ENCODE measurements around the gene BBS4.
"Not testable (repeated sequence)": the region's sequence is repeated elsewhere in the genome, so short reads cannot be mapped to it uniquely, and the experiment has no call there.

The BBS4 gene

DNA sequence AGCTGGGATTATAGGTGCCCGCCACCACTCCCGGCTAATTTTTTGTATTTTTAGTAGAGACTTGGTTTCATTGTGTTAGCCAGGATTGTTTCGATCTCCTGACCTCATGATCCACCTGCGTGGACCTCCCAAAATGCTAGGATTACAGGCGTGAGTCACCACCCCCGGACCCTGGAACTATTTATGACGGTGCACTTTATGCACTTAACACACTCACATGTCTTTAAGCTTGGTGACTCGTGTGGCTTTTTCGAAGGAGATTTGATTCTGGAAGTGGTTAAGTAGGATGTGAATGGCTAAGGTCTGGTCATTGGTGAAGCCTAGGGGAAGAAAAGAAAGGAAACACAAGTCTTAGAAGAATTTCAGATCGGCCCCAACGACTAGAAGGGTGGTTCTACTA is 20.3 kb downstream of the BBS4 start:
- DNase-seq = no peak

DNA sequence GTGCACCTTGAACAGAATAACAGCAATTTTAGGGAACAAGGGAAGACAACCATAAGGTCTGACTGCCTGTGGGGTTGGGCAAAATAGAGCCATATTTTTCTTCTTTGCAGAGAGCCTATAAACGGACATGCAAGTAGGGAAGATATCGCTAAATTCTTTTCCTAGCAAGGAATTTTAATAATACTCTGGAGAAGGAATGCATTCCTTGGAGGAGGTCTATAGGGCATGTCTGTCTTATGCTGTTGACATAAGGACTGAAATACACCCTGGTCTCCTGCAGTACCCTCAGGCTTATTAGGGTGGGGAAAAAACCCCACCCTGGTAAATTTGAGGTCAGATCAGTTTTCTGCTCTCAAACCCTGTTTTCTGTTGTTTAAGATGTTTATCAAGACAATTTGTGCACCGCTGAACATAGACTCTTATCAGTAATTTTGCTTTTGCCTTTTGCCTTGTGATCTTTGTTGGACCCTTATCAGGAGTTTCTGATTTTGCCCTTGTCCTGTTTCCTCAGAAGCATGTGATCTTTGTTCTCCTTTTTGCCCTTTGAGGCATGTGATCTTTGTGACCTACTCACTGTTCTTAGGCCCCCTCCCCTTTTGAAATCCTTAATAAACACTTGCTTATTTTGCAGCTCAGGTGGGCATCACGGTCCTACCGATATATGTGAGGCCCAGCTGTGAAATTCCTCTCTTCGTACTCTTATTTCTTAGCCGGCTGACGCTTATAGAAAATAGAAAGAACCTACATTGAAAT is 22.7 kb downstream of the BBS4 start:
- not testable (repeated sequence) for DNase-seq

DNA sequence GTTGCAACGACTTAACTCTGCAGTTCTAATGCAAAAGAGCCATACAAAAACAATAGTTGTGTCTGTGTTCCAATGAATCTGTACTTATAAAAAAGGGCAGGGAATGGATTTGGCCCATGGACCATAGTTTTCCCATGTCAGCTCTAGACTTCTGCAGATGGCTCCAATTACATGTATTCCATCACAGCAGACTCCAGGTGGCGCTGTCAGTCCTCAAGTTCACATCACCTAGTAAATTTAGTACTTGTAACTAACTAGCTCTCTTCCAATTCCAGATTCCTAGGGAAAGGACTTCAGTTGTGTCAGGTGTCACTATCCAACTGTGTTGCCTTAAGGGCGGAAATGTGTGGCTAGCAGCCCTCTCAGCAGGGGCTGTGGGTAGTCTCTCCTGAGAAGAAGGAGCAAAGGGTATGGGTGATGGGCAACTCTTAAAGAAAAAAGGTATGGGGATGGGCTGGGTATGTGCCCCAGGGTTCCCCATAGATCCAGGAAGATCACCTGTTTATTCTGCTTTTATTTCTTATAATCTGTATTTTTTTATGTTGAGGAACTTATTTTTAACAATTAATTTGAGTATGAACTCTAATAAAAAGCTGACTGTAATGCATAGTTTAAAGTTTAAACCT is 36.2 kb downstream of the BBS4 start:
- peak; percentile 8 to 51 for DNase-seq

DNA sequence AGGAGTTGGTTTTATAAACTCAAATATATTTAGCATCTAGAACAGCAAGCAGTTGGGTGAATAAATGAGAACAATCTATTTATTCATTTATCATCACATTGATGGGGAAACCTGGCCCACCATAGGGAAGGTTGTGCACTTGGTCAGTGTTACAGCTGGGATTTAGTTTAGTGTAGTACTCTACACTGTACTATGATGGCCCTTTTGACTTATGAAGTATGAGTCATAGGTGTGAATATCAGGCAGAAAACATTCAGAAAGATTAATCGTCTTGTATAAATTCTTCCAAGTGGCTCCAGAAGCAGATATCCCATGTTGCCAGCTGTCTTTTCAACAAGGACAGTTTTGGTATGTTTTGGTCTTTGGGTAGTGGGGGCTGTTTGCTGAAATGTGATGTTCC is 38.0 kb downstream of the BBS4 start:
- no peak for DNase-seq

DNA sequence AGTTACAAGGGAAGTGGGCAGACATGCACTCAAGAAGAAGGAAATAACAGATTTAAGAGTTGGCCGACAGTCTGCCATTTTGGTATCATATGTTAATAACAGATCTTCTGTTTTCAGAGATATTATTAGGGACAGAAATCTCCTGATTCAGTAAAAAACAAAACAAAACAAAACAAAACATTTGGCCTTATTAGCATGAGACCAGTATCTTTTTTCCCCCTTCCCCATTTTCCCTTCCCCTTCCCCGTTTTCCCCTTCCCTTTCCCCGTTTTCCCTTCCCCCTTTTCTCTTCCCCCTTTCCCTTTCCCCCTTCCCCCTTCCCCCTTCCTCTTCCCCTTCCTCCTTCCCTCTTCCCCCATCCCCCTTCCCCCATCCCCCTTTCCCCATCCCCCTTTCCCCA is 39.4 kb downstream of the BBS4 start:
- no peak for DNase-seq

DNA sequence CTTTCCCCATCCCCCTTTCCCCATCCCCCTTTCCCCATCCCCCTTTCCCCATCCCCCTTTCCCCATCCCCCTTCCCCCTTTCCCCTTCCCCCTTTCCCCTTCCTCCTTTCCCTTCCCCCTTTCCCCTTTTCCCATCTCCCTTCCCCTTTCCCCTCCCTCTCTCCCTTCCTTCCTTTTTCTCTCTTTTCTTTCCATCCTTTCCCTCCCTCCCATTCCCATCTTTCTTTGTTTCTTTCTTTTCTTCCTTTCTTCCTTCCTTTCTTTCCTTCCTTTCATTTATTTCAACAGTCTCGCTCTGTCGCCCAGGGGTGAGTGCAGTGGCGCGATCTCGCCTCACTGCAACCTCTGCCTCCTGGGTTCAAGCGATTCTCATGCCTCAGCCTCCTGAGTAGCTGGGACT is 39.8 kb downstream of the BBS4 start:
- not testable (repeated sequence) for DNase-seq

GRCh38 chr15:72727154-72727553 is 41.1 kb downstream of the BBS4 start:
- DNase-seq = no peak

- DNase-seq = not testable (repeated sequence)
Observed at GRCh38 chr15:72728249-72728648, 42.2 kb downstream of the BBS4 start.

DNA sequence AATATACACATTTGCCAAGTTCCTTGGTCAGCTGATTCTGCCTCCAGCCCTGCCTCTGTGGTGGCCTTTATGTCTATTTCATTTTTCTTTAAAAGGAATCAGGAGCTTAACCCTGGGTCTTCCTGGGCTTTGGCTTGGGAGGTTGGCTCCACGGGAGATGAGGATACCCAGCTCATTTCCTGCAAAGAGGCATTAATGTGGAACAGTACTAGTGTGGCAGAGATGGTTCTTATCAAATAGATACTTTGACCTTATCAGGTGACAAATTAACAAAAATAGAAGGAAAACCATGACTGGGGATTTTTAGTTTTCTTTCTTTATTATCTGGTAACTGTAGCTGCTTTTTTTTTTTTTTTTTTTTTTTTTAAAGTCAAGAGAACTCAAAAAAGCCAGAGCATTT is 42.8 kb downstream of the BBS4 start:
- DNase-seq = no peak

- DNase-seq = no peak
Observed at GRCh38 chr15:72732086-72732485, 46.1 kb downstream of the BBS4 start.

DNA sequence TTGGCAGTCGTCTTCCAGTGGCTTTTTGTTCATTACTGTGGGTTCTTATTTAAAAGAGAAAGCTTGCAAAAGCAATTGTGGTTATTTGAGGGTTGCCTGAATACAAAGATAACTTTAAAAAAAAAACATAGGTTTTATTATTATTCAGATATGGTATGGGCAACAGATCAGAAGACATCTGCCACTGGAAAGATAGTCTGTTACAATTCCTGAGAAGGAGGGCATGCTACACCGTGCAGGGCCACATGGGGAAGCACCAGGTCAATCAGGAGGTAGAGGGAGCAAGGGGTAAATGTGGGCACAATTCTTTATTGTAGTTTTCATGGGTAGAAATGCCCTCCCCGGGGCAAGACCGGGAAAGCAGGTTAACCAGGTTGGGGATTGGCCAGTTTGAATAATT is 46.5 kb downstream of the BBS4 start:
- no peak for DNase-seq

DNA sequence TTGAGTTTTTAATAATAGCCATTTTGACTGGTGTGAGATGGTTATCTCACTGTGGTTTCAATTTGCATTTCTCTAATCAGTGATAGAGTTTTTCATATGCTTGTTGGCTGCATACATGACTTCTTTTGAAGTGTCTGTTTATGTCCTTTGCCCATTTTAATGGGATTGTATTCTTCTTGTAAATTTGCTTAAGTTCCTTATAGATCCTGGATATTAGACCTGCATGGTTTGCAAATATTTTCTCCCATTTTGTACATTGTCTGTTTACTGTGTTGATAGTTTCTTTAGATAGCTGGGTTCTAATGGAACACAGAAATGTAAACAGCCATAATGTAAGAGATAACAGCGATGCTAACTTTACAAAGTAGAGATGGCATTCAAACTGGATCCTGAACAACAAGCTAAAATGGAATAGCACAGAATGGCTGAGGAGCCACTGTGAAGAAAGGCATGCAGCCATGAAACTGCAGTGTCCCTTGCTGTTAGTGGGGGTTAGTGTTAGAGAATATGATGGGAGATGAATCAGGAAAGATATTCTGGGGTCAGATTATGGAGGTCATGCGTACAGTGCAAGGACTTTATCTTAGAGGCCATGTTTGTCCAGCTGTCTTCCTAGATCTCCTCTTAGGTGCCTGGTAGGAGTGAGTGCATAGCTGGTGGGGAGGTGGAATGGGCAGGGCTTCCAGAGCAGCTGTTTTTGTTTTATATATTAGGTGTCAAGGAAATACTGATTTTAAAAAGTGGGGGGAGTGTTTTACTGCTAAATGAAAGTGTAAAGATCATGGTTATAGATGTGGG is 48.1 kb downstream of the BBS4 start:
- no peak for DNase-seq

DNA sequence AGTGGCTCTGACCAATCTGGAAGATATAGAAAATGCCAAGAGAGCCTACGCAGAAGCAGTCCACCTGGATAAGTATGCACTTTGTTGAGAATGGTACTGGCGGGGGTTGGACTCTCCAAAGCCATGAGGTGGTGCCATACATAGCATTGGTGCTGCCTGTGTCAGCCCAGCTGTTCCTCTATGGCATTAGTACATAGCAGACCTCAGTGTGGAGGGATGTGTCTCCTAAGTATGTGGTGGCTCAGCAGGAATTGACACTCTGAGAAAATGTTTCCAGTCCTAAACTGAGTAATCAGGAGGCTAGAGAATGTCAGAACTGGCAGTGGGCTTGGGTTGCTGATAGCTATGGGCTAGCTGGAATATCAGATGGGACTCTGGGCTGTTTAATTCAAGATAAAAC is 49.1 kb downstream of the BBS4 start:
- DNase-seq = no peak

DNA sequence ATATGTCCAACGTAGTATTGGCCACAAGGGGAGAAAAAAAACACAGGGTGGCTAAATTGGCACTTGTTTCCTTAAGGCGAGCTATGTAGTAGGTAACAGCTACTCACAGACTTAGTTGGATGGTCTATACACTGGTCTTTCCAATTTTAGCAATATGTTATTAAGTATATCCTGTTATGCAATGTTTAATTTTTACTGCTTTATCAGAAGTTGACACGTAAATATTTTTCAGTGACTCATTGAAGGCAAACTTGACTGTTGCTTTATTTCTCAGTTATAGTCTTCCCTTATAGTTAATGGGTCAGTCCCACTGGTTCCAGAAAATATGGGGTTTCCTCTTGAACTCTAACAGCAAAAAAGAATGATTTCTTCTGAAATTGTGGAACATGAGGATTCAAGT is 51.1 kb downstream of the BBS4 start:
- DNase-seq = no peak

GRCh38 chr15:72737723-72738122 is 51.7 kb downstream of the BBS4 start:
- DNase-seq = no peak

DNA sequence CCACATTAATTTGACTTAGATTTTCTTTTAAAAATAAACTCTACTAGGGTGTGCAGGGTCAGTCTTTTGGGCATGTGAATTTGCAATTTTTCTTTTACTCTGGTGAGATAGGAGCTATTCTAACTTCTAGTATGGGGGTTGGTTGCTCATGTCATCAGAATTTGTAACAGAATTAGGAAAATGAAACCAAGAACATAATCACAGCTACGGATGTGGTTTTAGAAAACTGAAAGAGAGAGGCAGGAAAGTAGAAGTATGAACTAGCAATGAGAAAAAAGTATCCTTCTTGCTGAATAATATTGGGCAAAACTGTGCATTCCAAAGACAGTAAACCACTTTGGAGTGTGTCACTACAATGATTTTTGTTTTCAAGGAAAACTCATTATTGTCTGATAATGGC is 54.2 kb downstream of the BBS4 start:
- DNase-seq = peak in 1 of 2 donors; percentile 51

DNA sequence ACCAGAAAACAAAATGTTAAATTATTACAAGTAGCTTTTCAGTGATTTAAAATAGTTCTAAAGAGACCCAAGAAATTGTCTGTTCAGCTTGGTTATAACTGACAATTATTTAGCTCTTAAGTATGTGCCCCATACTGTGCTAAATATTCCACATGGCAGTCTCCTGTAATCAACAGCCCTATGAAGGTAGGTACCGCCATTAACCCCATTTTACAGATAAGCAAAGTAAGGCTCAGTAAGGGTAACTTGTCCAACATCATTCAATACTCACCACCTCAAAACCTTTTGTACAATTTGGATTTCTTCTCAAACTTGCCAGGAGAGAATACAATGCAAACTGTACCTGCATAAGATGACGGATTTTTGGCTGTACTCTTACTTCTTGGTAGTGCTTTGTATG is 63.7 kb downstream of the BBS4 start:
- DNase-seq = no peak

DNA sequence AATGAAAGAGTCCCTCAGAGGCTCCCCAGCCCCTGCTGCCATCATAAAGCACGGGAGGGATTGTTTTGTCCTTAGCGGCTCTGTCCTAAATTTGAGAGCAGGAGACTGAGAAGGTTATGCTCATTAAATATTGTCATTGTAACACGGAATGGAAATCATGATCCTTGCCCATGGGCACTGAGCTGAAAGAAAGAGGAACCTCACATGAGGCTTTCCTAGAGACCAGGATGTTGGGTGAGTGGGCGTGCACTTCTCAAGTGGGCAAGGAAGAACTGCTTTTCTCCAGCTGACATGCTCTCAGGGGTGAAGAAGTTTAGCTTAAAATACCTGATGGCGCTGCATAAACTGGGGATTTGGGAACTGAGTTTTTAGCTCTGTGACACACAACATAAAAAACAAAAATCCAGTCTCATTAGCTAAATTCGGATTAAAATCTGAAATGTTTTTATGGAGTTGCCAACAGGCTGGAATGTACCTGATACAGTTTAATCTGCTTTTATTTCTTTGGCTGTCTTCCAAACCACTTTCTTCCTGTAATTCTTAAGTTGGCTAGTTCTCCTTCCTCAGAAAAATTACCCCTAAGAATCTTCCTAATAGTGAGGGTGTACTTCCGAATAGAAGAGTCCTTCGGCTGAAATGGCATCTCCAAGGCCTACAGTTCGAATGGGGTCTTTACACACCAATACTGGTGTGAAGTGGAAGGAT is 65.9 kb downstream of the BBS4 start:
- DNase-seq = peak in 1 of 2 donors; percentile 85

DNA sequence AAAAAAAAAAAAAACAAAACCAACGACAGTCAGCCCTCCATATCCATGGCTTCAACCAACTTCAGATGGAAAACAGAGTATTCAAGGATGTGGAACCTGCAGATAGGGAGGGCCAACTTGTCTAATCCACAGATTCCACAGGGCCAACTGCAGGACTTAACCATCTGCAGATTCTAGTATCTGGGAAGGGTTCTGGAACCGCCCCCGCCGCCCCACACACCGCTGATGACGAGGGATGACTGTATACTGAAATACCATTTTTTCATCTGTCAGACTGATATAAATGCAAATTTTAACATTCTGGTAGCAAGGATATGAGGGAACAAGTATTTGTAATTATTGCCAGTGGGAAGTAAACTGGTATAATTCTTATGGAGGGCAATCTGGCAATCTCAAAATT is 68.1 kb downstream of the BBS4 start:
- no peak for DNase-seq

DNA sequence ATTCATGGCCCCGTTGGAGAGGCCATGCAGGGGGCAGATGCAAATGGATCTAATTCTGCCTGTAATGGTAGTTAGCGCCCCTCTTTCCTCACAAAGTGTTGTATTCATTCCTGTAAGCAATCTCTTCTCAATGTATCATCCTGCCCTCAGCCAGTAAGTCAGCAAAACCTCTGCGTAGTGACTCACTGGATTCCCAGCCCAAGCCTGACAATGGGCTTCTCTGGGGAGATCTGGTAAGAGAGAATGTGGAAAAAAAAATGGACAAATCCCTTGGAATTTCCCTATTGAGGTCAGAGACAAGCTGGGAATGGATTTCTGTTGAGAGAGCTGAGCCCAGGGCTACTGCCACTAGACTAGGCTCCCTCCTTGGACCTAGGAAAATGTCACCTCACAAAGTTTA is 72.2 kb downstream of the BBS4 start:
- no peak for DNase-seq

GRCh38 chr15:72760590-72761260 is 74.7 kb downstream of the BBS4 start:
- no peak for DNase-seq

- no peak for DNase-seq
Observed at GRCh38 chr15:72764656-72765055, 78.6 kb downstream of the BBS4 start.

GRCh38 chr15:72766025-72766424 is 80.0 kb downstream of the BBS4 start:
- no peak for DNase-seq
